HCT116 (cell line): ENCODE measurements around the gene RNH1. TPM values are rescaled to one million over a fixed set of nuclear protein-coding genes. Genes with fewer than 3 reads are reported as not detected.

Source experiments
- ATAC-seq: fragments of 200-7000 bp; cut with Tn5 transposase; 2 replicates; pipeline ENCODE4 v1.9.1; 2020; ENCODE audit warnings: mild to moderate bottlenecking, moderate library complexity
- BruUV-seq: library from RNA; stranded (reverse); fragments of 400-500 nt; replicated peaks from 2 replicates; lab custom pipeline; 2021; lab: Mats Ljungman, UMichigan
- CTCF ChIA-PET: fragments of 300-600 bp; sonication (Branson Sonifier 250); formaldehyde crosslinking; loops from one replicate; lab custom pipeline; 2021; ENCODE audit warnings: antibody characterized with exemption; lab: Charles Lee
- POLR2A ChIA-PET: fragments of 300-600, 350-600 bp; sonication (Branson Sonifier 250); formaldehyde crosslinking; loops from one replicate; lab custom pipeline; 2021; ENCODE audit warnings: antibody characterized with exemption; lab: Charles Lee
- RAD21 ChIA-PET, 2 experiments: fragments of 300-600 bp; sonication (Branson Sonifier 250); formaldehyde crosslinking; loops; one replicate each; lab custom pipeline; 2023; ENCODE audit warnings: low total read pairs in 2 of 2; ENCODE audit not compliant: uncharacterized antibody in 2 of 2, unreplicated experiment in 2 of 2, low non-redundant PET in 1 of 2; lab: Charles Lee
- DNase-seq: peaks from one replicate; pipeline ENCODE4 v3.0.0-alpha.2; 2010; ENCODE audit warnings: low read depth, low spot score
- H2AFZ ChIP-seq: fragments of 200-600 bp; shearing (Covaris generic), sonication (generic); 2 replicates; pipeline ENCODE4 v1.6.1; 2017; ENCODE audit warnings: low read depth, mixed run types, mixed read lengths, antibody characterized with exemption, low read length; ENCODE audit not compliant: poor library complexity, severe bottlenecking
- H3K27ac ChIP-seq: 2 replicates; pipeline ENCODE4 v1.5.1; 2012; ENCODE audit warnings: low read depth, low read length
- H3K27me3 ChIP-seq: fragments of 200-600 bp; sonication (generic); 2 replicates; pipeline ENCODE4 v1.6.1; 2016; ENCODE audit warnings: mixed run types, low read length, mixed read lengths; ENCODE audit not compliant: insufficient read depth
- H3K36me3 ChIP-seq, 2 experiments: fragments of 200-500 bp in 1 of 2; fragments of 200-600 bp in 1 of 2; sonication (Bioruptor generic) in 1 of 2; sonication (generic) in 1 of 2; 2 replicates each; pipeline versions ENCODE4 v1.5.1 to v1.6.1; 2014 to 2016; ENCODE audit warnings: low read length in 2 of 2, inconsistent platforms in 1 of 2, mixed read lengths in 1 of 2, mixed run types in 1 of 2; ENCODE audit not compliant: insufficient read depth in 2 of 2, control insufficient read depth in 1 of 2
- H3K4me1 ChIP-seq, 2 experiments: fragments of 200-600 bp in 1 of 2; sonication (generic) in 1 of 2; 2 replicates each; pipeline versions ENCODE4 v1.5.1 to v1.6.1; 2012 to 2017; ENCODE audit warnings: low read length in 2 of 2, inconsistent platforms in 1 of 2, mild to moderate bottlenecking in 1 of 2, mixed read lengths in 1 of 2, mixed run types in 1 of 2, moderate library complexity in 1 of 2; ENCODE audit not compliant: insufficient read depth in 2 of 2, control insufficient read depth in 1 of 2
- H3K4me2 ChIP-seq: fragments of 200-600 bp; sonication (generic); 2 replicates; pipeline ENCODE4 v1.6.1; 2017; ENCODE audit warnings: mixed run types, low read length, mixed read lengths
- H3K4me3 ChIP-seq, 2 experiments: fragments of 200-600 bp in 1 of 2; sonication (generic) in 1 of 2; replicated peaks in 1 of 2; 2 replicates each; pipeline ENCODE4 v1.5.1; 2011 to 2016; ENCODE audit warnings: low read length in 2 of 2, control low read depth in 1 of 2, low read depth in 1 of 2, mild to moderate bottlenecking in 1 of 2, mixed read lengths in 1 of 2, mixed run types in 1 of 2
- H3K79me2 ChIP-seq: fragments of 200-600 bp; sonication (generic); 2 replicates; pipeline ENCODE4 v1.6.1; 2017; ENCODE audit warnings: mild to moderate bottlenecking, mixed run types, low read length, moderate library complexity, mixed read lengths; ENCODE audit not compliant: insufficient read depth
- H3K9ac ChIP-seq: fragments of 200-600 bp; sonication (generic); 2 replicates; pipeline ENCODE4 v1.6.1; 2016; ENCODE audit warnings: low read length, mixed read lengths
- H3K9me2 ChIP-seq: fragments of 200-600 bp; sonication (generic), shearing (Covaris generic); 2 replicates; pipeline ENCODE4 v1.6.1; 2017; ENCODE audit warnings: mixed run types, mild to moderate bottlenecking, moderate library complexity; ENCODE audit not compliant: insufficient read depth
- H3K9me3 ChIP-seq, 2 experiments: fragments of 200-500 bp in 1 of 2; fragments of 200-600 bp in 1 of 2; sonication (Bioruptor generic) in 1 of 2; sonication (generic) in 1 of 2; 2 replicates each; pipeline ENCODE4 v1.6.1; 2014 to 2017; ENCODE audit warnings: low read length in 2 of 2, mixed read lengths in 2 of 2, inconsistent platforms in 1 of 2, low read depth in 1 of 2, mild to moderate bottlenecking in 1 of 2, mixed run types in 1 of 2, moderate library complexity in 1 of 2; ENCODE audit not compliant: control insufficient read depth in 1 of 2, insufficient read depth in 1 of 2
- H4K20me1 ChIP-seq: fragments of 200-600 bp; sonication (generic), shearing (Covaris generic); 2 replicates; pipeline ENCODE4 v1.6.1; 2017; ENCODE audit warnings: mixed run types, mild to moderate bottlenecking, moderate library complexity; ENCODE audit not compliant: insufficient read depth
- CEBPB ChIP-seq: IDR thresholded peaks from 2 replicates; pipeline ENCODE4 v1.6.1; 2012; ENCODE audit warnings: low read depth
- EGR1 ChIP-seq: IDR thresholded peaks from 2 replicates; pipeline ENCODE4 v1.6.1; 2012; ENCODE audit warnings: low read depth
- EZH2 ChIP-seq: fragments of 200-600 bp; sonication (generic); IDR thresholded peaks from 2 replicates; pipeline ENCODE4 v1.6.1; 2017; ENCODE audit warnings: antibody characterized with exemption, mixed run types
- JUND ChIP-seq: IDR thresholded peaks from 2 replicates; pipeline ENCODE4 v1.6.1; 2012
- POLR2A ChIP-seq: IDR thresholded peaks from 2 replicates; pipeline ENCODE4 v1.7.0; 2011; ENCODE audit warnings: borderline replicate concordance; ENCODE audit not compliant: insufficient read depth, insufficient read length; ENCODE audit errors: extremely low read depth
- SP1 ChIP-seq: IDR thresholded peaks from 2 replicates; pipeline ENCODE4 v1.6.1; 2012; ENCODE audit warnings: low read depth
- SRF ChIP-seq: IDR thresholded peaks from 2 replicates; pipeline ENCODE4 v1.6.1; 2012; ENCODE audit warnings: low read depth
- TCF7L2 ChIP-seq: IDR thresholded peaks from 2 replicates; pipeline ENCODE4 v1.7.0; 2011; ENCODE audit warnings: borderline replicate concordance, inconsistent platforms; ENCODE audit not compliant: insufficient read depth, insufficient read length; ENCODE audit errors: extremely low read depth
- ZNF274 ChIP-seq: fragments of 200-500 bp; sonication (Bioruptor generic); IDR thresholded peaks from 2 replicates; pipeline ENCODE4 v1.6.1; 2014; ENCODE audit warnings: mild to moderate bottlenecking, low read depth, low read length, inconsistent platforms
- intact Hi-C: fragments of 100-400 bp; cut with micrococcal nuclease; formaldehyde crosslinking; loops from 2 replicates; pipeline ENCODE4 v1.10.0; 2022
- total RNA-seq: library from RNA; stranded (reverse); gene quantifications from one replicate; pipeline ENCODE4 v1.2.1, GENCODE V29; 2021; ENCODE audit not compliant: unreplicated experiment
- TF ChIP-seq, protein P1 (sequence below): IDR thresholded peaks from 2 replicates; pipeline ENCODE4 v1.6.1; 2012
- TF ChIP-seq, protein P2 (sequence below): IDR thresholded peaks from 2 replicates; pipeline ENCODE4 v1.6.1; 2012; ENCODE audit warnings: low read depth
- TF ChIP-seq, protein P3 (sequence below), 3 experiments: fragments of 200-600 bp in 1 of 3; sonication (generic) in 1 of 3; IDR thresholded peaks in 2 of 3; conservative IDR thresholded peaks in 1 of 3; 2 replicates each; pipeline ENCODE4 v1.5.1; 2012 to 2017; ENCODE audit warnings: low read depth in 2 of 3, low read length in 2 of 3, antibody characterized with exemption in 1 of 3, borderline replicate concordance in 1 of 3, control low read depth in 1 of 3, mild to moderate bottlenecking in 1 of 3, mixed read lengths in 1 of 3, mixed run types in 1 of 3, moderate library complexity in 1 of 3; ENCODE audit not compliant: insufficient read depth in 1 of 3
- TF ChIP-seq, protein P4 (sequence below): IDR thresholded peaks from 2 replicates; pipeline ENCODE4 v1.6.1; 2011; ENCODE audit warnings: mild to moderate bottlenecking, low read length, moderate library complexity; ENCODE audit not compliant: insufficient replicate concordance; ENCODE audit errors: extremely low read depth

RNH1 gene
- total RNA-seq, 1 experiment from 2014 or later: 120 TPM

DNA sequence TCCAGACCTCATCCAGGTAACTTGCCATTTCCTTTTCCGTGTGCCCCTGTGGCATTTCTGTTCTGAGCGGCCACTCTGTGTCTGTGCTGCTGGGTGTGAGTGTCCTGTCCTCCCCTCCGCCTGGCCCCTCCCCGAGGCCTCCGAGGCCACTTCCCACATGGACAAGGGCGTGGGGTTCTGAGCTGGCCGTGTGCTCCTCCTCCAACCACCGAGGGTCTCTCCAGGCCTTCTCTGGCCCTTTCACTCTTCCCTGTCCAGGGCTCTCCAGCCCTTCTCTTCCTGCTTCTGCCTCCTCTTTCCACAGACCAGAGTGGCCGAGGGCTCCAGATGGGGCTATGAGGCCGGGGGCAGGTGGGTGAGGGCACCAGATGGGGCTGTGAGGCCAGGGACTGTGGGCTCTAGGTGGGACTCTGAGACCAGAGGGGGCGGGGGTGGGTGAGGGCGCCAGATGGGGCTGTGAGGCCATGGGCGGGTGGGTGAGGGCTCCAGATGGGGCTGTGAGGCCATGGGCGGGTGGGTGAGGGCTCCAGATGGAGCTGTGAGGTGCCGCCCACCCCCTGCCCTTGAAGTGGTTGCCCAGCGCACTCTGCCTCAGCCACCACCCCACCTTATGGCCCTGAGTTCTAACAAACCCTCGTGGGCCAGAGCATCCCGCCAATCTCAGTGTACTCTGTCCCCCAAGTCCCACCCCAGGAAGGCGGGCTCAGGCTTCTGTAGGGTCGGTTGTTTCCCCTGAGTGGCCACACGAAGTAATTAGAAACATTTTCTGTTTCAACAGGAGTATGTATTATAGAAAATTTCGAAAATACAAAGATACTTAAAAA lies 32.9 kb downstream of the RNH1 start:
- no peaks in the 10 kb centered on the region; a peak in 1 of 4 replicates for H3K36me3 ChIP-seq
- peaks cover 56% of the 10 kb centered on the region; the same call in 1 of the 2 replicates for H3K79me2 ChIP-seq
- TF ChIP-seq POLR2A (no peak), CEBPB (no peak), TCF7L2 (no peak), SRF (no peak), JUND (no peak), EGR1 (no peak), SP1 (no peak), EZH2 (no peak), ZNF274 (no peak)
- TF ChIP-seq, protein P1, sequence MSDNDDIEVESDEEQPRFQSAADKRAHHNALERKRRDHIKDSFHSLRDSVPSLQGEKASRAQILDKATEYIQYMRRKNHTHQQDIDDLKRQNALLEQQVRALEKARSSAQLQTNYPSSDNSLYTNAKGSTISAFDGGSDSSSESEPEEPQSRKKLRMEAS: no peak
- TF ChIP-seq, protein P2, sequence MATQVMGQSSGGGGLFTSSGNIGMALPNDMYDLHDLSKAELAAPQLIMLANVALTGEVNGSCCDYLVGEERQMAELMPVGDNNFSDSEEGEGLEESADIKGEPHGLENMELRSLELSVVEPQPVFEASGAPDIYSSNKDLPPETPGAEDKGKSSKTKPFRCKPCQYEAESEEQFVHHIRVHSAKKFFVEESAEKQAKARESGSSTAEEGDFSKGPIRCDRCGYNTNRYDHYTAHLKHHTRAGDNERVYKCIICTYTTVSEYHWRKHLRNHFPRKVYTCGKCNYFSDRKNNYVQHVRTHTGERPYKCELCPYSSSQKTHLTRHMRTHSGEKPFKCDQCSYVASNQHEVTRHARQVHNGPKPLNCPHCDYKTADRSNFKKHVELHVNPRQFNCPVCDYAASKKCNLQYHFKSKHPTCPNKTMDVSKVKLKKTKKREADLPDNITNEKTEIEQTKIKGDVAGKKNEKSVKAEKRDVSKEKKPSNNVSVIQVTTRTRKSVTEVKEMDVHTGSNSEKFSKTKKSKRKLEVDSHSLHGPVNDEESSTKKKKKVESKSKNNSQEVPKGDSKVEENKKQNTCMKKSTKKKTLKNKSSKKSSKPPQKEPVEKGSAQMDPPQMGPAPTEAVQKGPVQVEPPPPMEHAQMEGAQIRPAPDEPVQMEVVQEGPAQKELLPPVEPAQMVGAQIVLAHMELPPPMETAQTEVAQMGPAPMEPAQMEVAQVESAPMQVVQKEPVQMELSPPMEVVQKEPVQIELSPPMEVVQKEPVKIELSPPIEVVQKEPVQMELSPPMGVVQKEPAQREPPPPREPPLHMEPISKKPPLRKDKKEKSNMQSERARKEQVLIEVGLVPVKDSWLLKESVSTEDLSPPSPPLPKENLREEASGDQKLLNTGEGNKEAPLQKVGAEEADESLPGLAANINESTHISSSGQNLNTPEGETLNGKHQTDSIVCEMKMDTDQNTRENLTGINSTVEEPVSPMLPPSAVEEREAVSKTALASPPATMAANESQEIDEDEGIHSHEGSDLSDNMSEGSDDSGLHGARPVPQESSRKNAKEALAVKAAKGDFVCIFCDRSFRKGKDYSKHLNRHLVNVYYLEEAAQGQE: no peak
- TF ChIP-seq, protein P3, sequence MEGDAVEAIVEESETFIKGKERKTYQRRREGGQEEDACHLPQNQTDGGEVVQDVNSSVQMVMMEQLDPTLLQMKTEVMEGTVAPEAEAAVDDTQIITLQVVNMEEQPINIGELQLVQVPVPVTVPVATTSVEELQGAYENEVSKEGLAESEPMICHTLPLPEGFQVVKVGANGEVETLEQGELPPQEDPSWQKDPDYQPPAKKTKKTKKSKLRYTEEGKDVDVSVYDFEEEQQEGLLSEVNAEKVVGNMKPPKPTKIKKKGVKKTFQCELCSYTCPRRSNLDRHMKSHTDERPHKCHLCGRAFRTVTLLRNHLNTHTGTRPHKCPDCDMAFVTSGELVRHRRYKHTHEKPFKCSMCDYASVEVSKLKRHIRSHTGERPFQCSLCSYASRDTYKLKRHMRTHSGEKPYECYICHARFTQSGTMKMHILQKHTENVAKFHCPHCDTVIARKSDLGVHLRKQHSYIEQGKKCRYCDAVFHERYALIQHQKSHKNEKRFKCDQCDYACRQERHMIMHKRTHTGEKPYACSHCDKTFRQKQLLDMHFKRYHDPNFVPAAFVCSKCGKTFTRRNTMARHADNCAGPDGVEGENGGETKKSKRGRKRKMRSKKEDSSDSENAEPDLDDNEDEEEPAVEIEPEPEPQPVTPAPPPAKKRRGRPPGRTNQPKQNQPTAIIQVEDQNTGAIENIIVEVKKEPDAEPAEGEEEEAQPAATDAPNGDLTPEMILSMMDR (IDR thresholded peaks at IDR 0.05 in 2 of 3, conservative IDR thresholded peaks at IDR 0.05 in 1 of 3; ENCODE audit: borderline replicate concordance in 1 of 3, insufficient read depth in 1 of 3, low read depth in 2 of 3, low read length in 2 of 3): no peak
- TF ChIP-seq, protein P4, sequence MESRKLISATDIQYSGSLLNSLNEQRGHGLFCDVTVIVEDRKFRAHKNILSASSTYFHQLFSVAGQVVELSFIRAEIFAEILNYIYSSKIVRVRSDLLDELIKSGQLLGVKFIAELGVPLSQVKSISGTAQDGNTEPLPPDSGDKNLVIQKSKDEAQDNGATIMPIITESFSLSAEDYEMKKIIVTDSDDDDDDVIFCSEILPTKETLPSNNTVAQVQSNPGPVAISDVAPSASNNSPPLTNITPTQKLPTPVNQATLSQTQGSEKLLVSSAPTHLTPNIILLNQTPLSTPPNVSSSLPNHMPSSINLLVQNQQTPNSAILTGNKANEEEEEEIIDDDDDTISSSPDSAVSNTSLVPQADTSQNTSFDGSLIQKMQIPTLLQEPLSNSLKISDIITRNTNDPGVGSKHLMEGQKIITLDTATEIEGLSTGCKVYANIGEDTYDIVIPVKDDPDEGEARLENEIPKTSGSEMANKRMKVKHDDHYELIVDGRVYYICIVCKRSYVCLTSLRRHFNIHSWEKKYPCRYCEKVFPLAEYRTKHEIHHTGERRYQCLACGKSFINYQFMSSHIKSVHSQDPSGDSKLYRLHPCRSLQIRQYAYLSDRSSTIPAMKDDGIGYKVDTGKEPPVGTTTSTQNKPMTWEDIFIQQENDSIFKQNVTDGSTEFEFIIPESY: no peak
- ChIA-PET CTCF (interaction anchor here (0.6 kb wide), 1 partner anchor 388 kb away, joined by 4 read pairs; no protein-coding TSS in a partner anchor), POLR2A (no interaction called here), RAD21 (no interaction called here)
- no peak overlapping the region for H3K9ac ChIP-seq
- no peak overlapping the region for H3K4me3 ChIP-seq
- H3K4me2 ChIP-seq: no peak overlapping the region
- no peaks in the 10 kb centered on the region for H3K9me3 ChIP-seq
- no peak for ATAC-seq
- no peaks in the 10 kb centered on the region for H3K27me3 ChIP-seq
- intact Hi-C loops: no loop called here
- H3K4me1 ChIP-seq: no peaks in the 10 kb centered on the region
- H4K20me1 ChIP-seq: no peaks in the 10 kb centered on the region; the same call in 1 of the 2 replicates
- no peaks in the 10 kb centered on the region for H3K9me2 ChIP-seq
- no TSS peak for BruUV-seq
- DNase-seq: no peak
- H3K27ac ChIP-seq: no peak overlapping the region
- no peak overlapping the region for H2AFZ ChIP-seq
